Measurements from ENCODE around the gene MACROD2.

Gene MACROD2

DNA sequence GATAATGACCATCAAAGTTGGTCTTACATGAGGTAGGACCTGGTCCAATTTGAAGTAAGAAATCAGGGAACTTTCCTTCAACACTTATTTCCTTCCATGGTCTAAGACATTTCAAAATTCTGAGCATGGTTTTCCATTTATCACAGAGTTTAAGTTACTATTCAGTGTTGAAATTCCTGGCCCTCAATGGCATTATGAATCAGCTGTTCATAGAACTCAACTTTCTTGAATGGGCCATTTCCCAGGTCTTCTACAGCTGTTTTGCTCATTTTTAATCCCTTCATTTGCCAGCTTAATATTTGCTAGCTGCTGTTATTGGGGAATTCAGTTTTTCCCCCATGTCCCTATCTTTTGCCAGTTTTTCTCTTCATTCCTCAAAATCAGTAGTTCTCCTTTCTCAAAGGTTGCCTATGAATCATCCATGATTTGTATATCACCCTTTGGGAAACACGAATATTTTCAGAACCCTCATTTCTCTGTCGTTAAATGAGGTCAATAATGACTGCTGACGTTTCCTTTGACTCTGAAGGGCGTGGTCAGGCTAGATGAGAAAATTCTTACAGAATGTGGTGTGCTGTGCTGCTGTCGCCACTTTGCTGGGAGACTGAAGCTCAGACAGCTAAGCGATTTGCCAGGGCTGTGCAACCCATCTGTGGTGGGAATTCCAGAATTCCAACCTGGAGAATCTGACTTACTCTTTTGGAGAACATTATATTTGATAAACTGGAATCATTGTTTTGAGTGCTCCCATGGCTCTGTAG, 558.6 kb downstream of the MACROD2 start:
- DNase-seq: no peak

DNA sequence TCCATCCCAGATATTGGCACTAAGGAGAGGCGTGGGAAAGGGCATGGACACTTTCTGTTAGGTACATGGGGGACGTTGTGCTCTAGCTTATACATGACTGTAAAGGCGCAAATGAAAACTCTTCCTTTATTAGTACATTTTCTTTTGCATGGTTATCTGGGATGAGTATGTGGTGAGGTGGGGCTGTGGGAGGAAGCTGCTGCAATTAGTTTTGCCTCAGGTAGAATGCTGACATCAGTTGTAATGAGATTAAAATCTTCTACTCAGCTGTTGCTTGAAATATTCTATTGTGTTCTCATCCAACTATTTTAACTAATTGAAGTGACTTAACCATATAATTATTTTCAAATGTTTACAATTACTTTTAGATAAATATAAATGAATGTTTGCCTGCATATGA, 560.4 kb downstream of the MACROD2 start:
- DNase-seq: no peak

DNA sequence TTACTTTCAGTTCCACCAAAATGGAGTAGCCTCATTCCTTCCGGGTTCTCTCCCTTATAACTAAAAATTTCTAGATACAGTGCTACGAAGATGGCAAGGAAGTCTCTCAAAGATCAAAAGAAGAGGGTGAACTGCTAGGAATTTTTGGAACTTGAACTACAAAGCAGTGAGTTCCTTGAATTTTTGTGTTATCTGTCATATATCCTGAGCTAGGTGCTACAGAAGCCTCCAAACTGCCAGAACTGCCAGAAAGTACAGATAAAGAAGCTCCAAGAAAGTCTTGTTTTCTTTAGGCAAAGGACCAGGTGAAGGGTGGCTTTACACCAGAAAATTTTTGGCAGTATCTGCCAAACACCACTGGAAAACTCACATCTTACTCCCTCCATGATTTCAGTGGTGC, 560.9 kb downstream of the MACROD2 start:
- DNase-seq: no peak

DNA sequence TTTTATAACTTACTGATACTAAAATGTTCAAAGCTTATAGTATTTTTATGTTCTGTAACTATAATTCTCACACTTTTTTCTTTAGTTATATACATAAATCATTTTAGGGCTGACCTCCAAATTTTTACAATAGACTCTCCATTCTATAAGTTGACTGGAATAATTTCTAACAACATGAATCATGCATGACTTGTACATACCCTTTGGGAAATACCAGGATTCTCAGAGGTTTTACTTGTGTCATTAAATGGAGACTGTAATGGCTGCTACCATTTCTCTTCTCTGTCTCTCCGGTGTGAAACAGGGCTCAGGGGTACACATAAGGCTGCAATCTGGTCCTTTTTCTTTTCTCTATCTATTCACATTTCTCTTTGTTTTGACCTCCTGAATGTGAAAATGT, 564.3 kb downstream of the MACROD2 start:
- no peak for DNase-seq

DNA sequence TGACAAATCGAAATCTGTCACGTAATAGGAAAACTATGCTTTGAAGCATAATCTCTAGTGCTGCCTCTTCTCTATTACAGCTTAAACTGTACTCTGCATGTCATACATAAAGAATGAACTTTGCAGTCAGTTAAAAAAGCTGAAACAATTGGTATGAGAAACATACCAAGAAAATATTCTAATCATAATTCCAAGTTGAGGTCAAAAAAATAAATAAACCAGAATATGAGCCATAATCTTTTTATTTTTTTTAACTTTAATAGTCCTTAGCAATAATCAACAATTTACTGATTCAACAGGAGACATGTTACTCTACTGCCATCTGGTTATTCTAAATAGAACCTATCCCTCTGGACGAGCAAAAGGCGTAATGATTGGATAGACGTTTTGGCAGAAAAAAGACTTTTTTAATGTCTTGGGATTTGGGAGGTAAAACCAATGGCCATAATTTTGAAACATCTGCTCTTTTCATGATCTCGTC, 566.5 kb downstream of the MACROD2 start:
- DNase-seq: no peak

DNA sequence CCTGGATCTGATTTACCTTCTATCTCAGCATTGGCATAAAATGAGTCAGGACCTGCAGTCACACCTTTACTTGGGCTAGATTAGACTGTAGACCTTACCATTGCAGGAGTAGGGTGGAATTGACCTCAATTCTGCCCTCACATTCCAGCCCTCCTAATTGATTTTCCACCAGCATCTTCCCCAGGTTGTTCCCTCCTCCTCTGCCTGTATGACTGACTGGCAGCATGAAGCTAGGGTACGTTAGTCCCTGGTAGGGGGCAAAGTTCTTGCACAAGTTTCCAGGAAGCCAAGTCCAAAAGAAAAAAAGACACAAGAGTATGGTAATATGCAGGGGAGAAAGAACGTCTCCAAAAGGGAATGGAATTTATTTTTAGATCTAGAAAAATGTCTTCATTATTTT, 567.7 kb downstream of the MACROD2 start:
- DNase-seq: no peak

DNA sequence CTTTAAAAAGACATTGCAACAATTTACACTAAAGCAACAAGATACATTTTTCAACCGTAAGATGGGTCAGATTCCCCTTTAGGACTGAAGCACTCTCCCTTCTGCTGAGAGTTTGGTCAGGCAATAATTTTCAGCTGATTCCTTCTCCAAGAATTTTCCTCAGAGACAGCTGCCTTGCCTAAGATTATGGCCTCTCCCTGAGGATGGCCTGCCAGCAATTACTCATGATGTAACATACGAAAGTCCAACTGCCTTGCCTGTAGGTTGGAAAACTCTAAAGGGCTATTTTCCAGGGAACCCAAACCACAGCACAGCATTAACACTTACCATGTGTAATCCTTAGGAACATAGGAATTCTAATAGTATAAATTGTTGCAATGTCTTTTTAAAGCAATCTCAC, 571.2 kb downstream of the MACROD2 start:
- DNase-seq: no peak

DNA sequence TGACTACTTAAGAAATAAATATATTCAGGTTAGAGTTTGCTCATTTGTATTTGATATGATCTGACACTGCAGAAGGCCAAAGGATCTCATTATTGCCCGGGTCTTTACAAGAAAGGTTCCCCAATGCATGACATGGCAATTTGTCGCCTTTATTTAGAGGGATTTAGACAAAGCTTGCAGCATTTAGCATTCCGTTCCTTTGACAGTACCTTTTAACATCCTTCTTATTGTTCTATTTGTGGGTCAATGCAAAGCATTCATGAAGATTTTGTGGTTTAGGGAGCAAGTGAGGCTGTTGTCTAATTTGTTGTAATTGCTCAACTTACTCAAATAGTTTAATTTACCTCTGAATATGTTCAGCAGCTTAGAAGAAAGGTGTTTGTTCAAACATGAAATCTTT, 572.9 kb downstream of the MACROD2 start:
- DNase-seq: no peak

DNA sequence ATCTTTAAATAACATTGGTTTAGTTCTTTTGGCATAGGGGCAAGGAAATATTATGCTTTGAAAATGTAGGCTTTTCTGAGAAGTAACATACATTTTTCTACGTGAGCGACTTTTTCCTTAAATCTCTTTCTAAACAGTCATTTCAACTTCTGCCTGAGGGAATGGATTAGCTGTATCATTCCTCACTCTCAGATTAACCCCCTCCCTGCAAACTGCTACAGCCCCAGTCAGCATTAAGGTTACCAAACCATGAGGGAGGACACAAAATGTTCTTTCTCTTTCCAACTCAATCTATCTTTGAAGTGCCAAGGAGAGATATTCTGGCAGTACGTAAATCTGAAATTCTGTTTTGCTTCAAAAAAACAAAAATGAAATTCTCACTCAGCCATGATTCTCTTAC, 573.4 kb downstream of the MACROD2 start:
- DNase-seq: no peak

DNA sequence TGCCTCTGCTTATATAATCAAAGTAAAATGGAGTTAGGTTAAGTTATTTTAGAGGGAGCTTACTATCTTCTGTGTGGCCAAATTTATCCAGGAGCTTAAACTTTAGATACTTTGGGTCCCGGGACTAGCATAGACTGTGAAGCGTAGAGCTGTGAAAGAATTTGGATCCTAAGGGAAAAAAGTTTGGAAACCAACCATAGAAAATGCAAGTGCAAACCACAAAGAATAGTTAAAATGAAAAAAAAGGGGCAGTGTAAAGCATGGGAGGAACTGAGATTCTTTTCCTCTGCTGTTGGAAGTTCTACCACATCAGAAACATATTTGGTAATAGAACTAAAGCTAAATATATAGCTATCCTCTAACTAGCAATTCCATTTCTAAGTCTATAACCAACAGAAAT, 574.3 kb downstream of the MACROD2 start:
- no peak for DNase-seq

DNA sequence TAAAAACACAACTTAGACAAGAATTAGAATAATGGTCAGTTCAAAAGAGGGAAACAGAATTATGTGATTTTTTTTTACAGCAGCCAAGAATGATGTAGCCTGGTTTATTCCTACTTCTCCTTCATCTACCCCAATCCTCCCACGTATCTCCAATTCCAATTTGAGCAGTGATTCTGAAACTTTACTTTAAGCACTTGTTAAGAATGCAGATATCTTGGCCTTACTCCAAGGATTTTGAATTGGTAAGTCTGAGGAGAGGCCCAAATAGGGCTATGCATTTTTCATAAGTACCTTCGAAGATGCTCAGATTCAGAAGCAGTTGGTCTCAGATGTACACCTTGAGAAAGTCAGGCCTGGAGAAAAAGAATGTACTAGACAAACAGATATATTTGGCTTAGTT, 575.5 kb downstream of the MACROD2 start:
- no peak for DNase-seq

DNA sequence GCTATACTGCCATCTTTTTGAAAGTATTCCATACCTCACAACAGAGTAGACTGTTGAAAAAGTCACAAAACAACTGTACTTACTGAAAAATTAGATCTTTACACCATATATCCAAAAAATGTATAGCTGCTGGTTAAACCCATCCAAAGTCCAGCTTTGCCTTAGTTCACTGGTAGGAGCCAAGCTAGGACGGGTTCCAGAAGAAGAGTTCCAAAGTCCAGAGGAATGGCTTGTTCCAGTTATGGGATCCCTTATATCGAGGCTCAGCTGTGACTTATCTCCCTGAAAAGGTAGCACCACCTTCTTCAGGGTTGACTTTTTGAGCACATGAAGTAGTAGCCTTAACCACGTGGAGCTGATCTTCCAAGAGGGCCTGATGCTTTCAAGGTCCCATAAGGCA, 578.4 kb downstream of the MACROD2 start:
- DNase-seq: no peak

DNA sequence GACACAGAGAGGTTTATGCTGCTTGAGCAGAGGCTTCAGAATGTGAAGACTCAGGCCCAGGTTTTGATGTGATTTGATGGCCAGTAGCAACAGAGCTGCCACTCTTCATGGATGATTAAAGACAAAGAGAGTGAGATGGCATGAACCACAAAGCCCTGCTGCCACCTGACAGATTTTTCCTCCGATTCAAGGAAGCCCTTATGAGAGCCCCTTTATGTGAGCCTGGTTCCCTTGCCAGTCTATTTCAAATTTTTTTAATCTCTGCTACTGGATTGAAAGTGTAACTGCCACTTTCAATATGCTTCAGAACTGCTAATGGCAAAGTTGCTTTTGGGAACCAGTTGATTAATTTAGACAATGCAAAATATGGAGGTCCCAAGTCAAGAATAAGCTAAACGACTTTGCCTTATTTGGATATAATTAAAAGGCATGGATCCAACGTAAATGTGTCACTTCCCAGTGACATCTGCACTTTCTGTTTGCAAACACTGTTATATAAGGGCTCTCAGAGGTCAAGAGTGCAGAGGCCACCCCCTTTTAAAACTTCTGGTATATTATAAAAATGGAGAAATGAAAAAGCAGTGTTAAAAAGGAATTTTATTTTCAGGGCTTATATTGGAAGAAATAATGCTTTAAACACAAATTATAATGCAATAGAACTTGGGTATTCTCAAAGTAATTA, 581.0 kb downstream of the MACROD2 start:
- no peak for DNase-seq

DNA sequence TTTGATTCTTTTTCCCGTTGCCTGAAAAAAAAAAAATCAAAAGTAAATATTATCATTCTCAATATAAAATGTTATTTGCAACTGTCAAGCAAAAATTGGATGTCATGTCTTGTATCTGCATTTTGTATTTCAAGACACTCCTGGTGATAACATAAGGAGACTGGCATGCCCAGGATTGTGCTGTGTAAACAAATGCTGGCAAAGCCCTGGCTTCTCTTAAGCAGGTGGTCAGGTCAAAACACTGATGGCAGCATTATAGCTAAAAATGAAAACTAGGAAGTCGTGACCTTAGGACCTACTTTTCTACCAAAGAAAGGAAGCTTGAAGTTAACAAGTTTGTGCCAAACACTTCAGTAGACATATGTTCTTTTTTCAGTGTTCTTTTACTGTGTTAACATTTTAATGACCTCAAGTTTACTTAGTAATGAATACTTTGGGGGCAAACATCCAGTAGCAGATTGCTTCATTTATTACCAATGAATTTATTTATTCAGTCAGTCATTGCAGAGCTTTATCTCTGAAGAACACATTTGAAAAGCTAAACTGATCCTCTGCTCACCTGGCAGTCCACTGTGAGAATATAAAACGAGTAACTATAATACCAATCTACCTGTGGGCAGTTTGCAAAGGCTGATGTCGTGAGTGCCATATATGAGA, 585.2 kb downstream of the MACROD2 start:
- no peak for DNase-seq

DNA sequence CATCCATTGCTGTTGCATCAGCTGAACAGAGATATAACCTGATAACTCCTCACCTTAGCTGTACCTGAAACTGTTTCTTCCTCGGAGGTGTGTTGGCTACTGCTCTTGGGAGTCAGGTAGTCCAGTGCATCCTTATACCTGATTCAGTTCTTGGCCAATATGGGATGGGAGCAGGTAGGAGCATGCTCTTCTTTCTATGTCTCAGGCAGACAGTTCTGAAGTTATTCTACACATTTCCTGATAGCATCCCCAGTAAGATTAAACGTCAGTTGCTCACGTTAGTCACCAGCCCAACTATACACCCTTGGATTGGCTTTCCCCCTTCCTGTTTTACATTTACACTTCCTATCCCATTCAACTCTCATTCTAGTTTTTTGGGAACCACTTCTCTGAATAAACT, 586.4 kb downstream of the MACROD2 start:
- DNase-seq: no peak

DNA sequence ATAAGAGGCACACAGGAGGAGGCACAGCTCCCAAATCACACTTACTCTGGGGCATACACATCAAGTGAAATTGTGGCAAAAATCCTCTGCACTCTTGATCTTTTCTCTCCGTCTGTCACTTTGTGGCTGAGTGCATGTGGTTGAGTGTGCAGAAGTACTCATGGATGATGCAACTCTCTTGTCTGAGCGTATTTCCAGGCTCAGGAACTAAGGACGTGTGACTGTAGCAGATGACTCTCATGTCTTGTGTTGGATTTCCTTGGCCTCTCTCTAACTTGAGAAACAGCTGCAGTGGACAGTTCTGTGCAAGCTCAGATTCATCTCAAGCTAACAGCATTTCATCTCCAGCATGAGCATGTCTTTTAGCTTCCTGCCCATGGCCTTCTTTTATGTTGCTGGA, 587.5 kb downstream of the MACROD2 start:
- DNase-seq: no peak

DNA sequence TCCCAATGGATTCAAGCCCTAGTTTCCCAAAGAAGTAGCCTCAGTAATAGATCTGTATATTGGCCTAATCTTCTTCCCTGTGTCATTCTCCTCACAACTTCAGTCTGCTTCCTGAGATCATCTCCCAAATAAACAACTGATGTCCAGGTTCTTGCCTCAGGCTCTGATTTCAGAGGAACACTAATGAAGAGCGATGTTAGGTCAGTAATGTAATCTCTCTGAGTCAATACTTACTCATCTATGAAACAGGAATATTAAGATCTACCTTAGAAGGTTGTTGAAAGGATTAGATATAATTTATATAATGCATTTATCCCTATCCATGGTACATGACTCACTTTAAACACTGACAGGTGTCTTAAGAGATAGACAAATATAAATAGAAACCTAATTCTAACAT, 588.1 kb downstream of the MACROD2 start:
- no peak for DNase-seq

DNA sequence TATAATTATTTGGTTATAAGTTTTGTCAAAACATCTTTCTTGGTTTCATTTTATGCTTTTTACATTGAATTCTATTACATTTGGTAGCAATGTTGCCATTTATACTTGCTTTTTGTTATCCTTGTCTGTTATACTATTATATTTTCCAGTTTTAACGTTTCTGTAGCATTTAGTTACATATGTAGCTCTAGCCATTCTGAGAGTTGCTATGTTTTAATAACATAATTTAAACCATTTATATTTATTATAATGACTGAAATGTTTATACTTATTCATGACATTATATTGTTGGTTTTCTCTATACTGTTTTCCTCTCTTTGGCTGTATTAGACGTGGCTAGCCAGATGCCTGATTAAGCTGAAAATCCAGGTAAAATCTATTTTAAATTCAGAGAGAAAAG, 594.1 kb downstream of the MACROD2 start:
- DNase-seq: no peak

DNA sequence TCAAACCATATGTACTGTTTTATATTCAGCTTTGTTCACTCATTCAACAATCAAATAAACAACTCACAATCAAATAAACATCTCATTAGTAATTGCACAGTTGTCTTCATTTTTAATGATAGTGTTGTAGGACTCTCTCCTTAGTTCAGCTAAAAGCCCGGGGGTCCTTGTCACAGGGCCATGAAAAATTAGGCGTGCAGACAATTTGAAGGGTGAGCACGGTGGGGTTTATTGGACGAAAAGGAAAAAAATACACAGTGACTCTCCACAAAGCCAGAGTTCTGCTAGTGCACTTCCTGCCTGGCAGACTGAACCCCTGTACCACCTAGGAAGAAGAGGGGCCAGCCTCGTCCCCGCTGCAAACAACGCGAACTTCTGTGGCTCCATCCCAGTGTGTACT, 599.7 kb downstream of the MACROD2 start:
- DNase-seq: no peak

DNA sequence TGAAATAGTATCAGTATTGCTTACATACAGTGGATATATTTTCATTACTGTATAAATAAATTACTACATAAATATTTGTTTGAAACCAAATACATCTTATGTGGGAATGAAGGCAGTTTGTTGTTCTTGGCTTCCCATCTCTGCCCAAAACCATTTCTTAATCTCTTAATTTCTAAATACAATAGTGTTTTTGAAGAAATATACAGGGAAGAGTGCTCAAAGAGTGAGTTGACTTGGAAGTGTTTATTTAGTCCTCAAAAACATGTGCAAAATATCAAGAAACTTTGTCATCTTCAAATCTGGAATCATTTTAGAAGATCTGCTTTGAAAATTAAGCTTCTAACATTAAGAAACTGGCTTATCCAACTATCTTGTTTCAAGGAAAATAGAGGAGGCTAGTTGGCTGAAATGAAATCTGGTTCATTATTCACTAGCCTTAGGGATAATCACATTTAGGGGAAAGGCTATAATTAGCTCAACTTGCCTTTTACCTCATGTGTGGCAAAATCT, 601.9 kb downstream of the MACROD2 start:
- no peak for DNase-seq

DNA sequence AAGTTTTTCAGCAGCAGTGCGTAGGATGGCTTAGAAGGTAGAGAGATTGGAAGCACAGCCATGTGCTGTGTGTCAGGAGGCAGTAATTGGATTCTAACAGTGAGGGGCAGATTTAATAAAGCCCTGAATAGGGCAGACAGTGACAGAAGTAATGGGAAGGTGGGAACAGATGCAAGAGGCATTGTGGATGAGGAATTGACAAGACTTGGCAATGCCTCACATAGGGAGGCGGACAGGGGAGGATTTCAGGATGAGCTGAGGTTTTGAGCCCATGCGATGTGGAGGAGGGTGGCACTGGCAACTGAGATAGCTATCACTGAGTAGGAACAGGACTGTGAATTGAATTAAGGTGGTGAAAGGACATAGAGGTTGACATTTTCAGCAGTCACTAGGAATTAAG, 604.3 kb downstream of the MACROD2 start:
- DNase-seq: no peak

DNA sequence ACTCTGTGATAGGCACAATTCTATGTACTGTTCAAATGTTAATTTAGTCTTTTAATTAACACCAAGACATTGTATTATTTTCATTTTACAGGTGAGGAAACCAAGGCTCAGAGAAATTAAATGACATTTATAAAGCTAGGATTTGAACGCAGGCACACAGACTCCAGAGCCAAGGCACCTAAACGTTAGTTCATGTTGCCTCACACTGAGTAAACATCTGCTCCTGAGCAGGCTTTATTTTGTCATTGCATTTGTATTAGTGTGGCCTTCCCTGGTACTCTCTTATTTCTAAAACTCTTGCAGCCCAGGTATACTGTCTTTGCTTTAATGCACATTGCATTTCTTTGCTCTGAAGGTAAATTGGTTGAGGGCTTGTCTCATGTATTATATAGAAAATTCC, 605.2 kb downstream of the MACROD2 start:
- DNase-seq: no peak

DNA sequence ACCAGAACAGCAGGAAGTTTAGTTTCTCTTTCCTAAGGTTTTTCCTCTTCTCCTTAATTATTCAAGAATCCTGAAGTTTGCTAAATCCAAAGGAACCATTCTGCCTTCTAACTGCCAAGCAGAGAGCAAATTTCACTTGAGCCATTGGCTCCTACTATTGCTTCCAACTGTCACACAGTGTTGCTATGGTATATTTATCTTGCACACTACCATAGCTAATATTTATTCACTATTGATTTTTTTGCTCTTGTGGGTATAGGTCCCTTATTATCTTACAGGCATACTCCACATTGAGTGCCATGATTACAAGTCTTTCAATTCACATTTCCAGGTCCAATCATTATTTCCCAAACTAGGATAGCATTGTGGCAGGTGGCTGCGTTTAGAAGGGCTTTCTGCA, 608.8 kb downstream of the MACROD2 start:
- DNase-seq: no peak

All from stimulated activated CD4-positive, alpha-beta T cell treated with anti-CD3 and anti-CD28 coated beads, Interleukin-12 subunit alpha, Interleukin-12 subunit beta, amount 100 ng/mL, for 4 hours (primary cell).